Measurements from ENCODE around the gene SUSD5.

GRCh38 chr3:33219175-33219487, 521 bp upstream of the SUSD5 start:
- TF ChIP-seq CTCF (IDR thresholded peaks at IDR 0.05), result no peak
- TF ChIP-seq POLR2A (IDR thresholded peaks at IDR 0.05), result no peak
